WTC11 (cell line): ENCODE data around the gene GABRG3. TPM values are rescaled to one million over a fixed set of nuclear protein-coding genes. Genes with fewer than 3 reads are reported as not detected.
A peak's percentile ranks its signal among the peaks of the same experiment; 100 is the strongest.

Source experiments
- ATAC-seq: fragments of 200-7000 bp; cut with Tn5 transposase; 2 replicates; pipeline ENCODE4 v1.10.0; 2021; ENCODE audit warnings: mild to moderate bottlenecking, moderate library complexity
- CTCF ChIA-PET: fragments of 300-600 bp; sonication (Branson Sonifier 250); formaldehyde crosslinking; loops from one replicate; lab custom pipeline; 2021; ENCODE audit warnings: antibody characterized with exemption; lab: Charles Lee
- POLR2A ChIA-PET: fragments of 350-600 bp; sonication (Branson Sonifier 250); formaldehyde crosslinking; loops from one replicate; lab custom pipeline; 2021; ENCODE audit warnings: antibody characterized with exemption; lab: Charles Lee
- DNase-seq: peaks from one replicate; pipeline ENCODE4 v3.0.0; 2021; ENCODE audit warnings: low spot score
- H3K27ac Mint-ChIP-seq: 2 replicates; pipeline ENCODE4 v1.8.0; 2021; ENCODE audit warnings: mixed read lengths
- H3K27me3 Mint-ChIP-seq: 2 replicates; pipeline ENCODE4 v1.8.0; 2021; ENCODE audit warnings: low read depth, mild to moderate bottlenecking, moderate library complexity, mixed read lengths
- H3K36me3 Mint-ChIP-seq: 2 replicates; pipeline ENCODE4 v1.8.0; 2021; ENCODE audit warnings: mixed read lengths
- H3K4me1 Mint-ChIP-seq: 2 replicates; pipeline ENCODE4 v1.8.0; 2022; ENCODE audit warnings: mixed read lengths
- H3K4me3 Mint-ChIP-seq: 2 replicates; pipeline ENCODE4 v1.8.0; 2021; ENCODE audit warnings: mild to moderate bottlenecking, moderate library complexity, mixed read lengths
- H3K9me3 Mint-ChIP-seq: 2 replicates; pipeline ENCODE4 v1.8.0; 2021; ENCODE audit warnings: mixed read lengths
- ATF6 ChIP-seq: sonication (generic); formaldehyde crosslinking; IDR thresholded peaks from 2 replicates; pipeline ENCODE4 v1.8.1; 2023; ENCODE audit warnings: mild to moderate bottlenecking, missing genetic modification reagents
- CBFB ChIP-seq: sonication (generic); formaldehyde crosslinking; IDR thresholded peaks from 2 replicates; pipeline ENCODE4 v1.8.1; 2022; ENCODE audit warnings: mild to moderate bottlenecking, low read depth, missing genetic modification reagents
- CTCF ChIP-seq: fragments of 200-600 bp; IDR thresholded peaks from 2 replicates; pipeline ENCODE4 v1.8.0; 2022; ENCODE audit warnings: antibody characterized with exemption
- E2F1 ChIP-seq: sonication (generic); formaldehyde crosslinking; IDR thresholded peaks from 2 replicates; pipeline ENCODE4 v1.8.0; 2022; ENCODE audit warnings: mild to moderate bottlenecking, missing genetic modification reagents
- FOXJ3 ChIP-seq: sonication (generic); formaldehyde crosslinking; IDR thresholded peaks from 2 replicates; pipeline ENCODE4 v1.9.0; 2021; ENCODE audit warnings: missing genetic modification reagents, mild to moderate bottlenecking, borderline replicate concordance
- GABPB1 ChIP-seq: sonication (generic); formaldehyde crosslinking; IDR thresholded peaks from 2 replicates; pipeline ENCODE4 v1.8.1; 2023; ENCODE audit warnings: mild to moderate bottlenecking, missing genetic modification reagents
- GRHL2 ChIP-seq: fragments of 250-450 bp; sonication (Bioruptor Pico); IDR thresholded peaks from 2 replicates; pipeline ENCODE4 v1.8.0; 2022; ENCODE audit warnings: mild to moderate bottlenecking, moderate library complexity; ENCODE audit not compliant: insufficient replicate concordance, severe bottlenecking
- IRF1 ChIP-seq: sonication (generic); formaldehyde crosslinking; IDR thresholded peaks from 2 replicates; pipeline ENCODE4 v1.8.0; 2023; ENCODE audit warnings: missing genetic modification reagents
- IRF2 ChIP-seq: sonication (generic); formaldehyde crosslinking; IDR thresholded peaks from 2 replicates; pipeline ENCODE4 v1.8.0; 2022; ENCODE audit warnings: low read depth, missing genetic modification reagents, borderline replicate concordance
- JAZF1 ChIP-seq: fragments of 250-450 bp; sonication (Bioruptor Pico); IDR thresholded peaks from 2 replicates; pipeline ENCODE4 v1.9.0; 2021; ENCODE audit warnings: moderate library complexity, mild to moderate bottlenecking, inconsistent platforms
- JUN ChIP-seq: sonication (generic); formaldehyde crosslinking; IDR thresholded peaks from 2 replicates; pipeline ENCODE4 v1.8.0; 2023; ENCODE audit warnings: mild to moderate bottlenecking, missing genetic modification reagents
- KAT7 ChIP-seq: sonication (generic); formaldehyde crosslinking; IDR thresholded peaks from 2 replicates; pipeline ENCODE4 v1.8.1; 2023; ENCODE audit warnings: missing genetic modification reagents, mild to moderate bottlenecking, borderline replicate concordance
- NFATC4 ChIP-seq: fragments of 250-450 bp; sonication (Bioruptor Pico); IDR thresholded peaks from 2 replicates; pipeline ENCODE4 v1.9.0; 2021; ENCODE audit warnings: mild to moderate bottlenecking
- NFE2L1 ChIP-seq: sonication (generic); formaldehyde crosslinking; IDR thresholded peaks from 2 replicates; pipeline ENCODE4 v1.8.1; 2023; ENCODE audit warnings: missing genetic modification reagents
- SMAD4 ChIP-seq: sonication (generic); formaldehyde crosslinking; IDR thresholded peaks from 2 replicates; pipeline ENCODE4 v1.8.0; 2022; ENCODE audit warnings: mild to moderate bottlenecking, missing genetic modification reagents
- ZNF423 ChIP-seq: fragments of 250-450 bp; sonication (Bioruptor Pico); IDR thresholded peaks from 2 replicates; pipeline ENCODE4 v2.1.2; 2022; ENCODE audit warnings: mild to moderate bottlenecking, moderate library complexity
- total RNA-seq: library from RNA; stranded (reverse); gene quantifications from 3 replicates; pipeline ENCODE4 v1.2.3, GENCODE V29; 2021

GABRG3 gene
- total RNA-seq, 1 experiment from 2014 or later, result 0.72 TPM

- H3K4me3 Mint-ChIP-seq, result no peak overlapping the region
- ATAC-seq (no peak), DNase-seq (no peak)
- POLR2A ChIA-PET, result no interaction called here
- H3K27ac Mint-ChIP-seq, result no peak overlapping the region
- peaks cover 9% of the 10 kb centered on the region for H3K4me1 Mint-ChIP-seq
- CTCF ChIA-PET, result no interaction called here
- no peaks in the 10 kb centered on the region for H3K27me3 Mint-ChIP-seq
- no peak for TF ChIP-seq E2F1
- TF ChIP-seq JAZF1 (CRISPR knock-in tag), result no peak
- TF ChIP-seq KAT7 (CRISPR knock-in tag), result no peak
- TF ChIP-seq ATF6 (CRISPR knock-in tag), result no peak
- no peak for TF ChIP-seq CBFB (CRISPR knock-in tag)
- no peak for TF ChIP-seq GRHL2 (CRISPR knock-in tag)
- peaks cover 2% of the 10 kb centered on the region for H3K36me3 Mint-ChIP-seq
- H3K9me3 Mint-ChIP-seq, result peaks cover 7% of the 10 kb centered on the region
These were observed 470.1 kb downstream of the GABRG3 start for GRCh38 chr15:27441120-27441519.

- ChIA-PET CTCF (no interaction called here), POLR2A (no interaction called here)
- DNase-seq (no peak), ATAC-seq (no peak)
- Mint-ChIP-seq H3K4me1 (peaks cover 8% of the 10 kb centered on the region), H3K4me3 (no peak overlapping the region), H3K9me3 (peaks cover 9% of the 10 kb centered on the region), H3K36me3 (no peaks in the 10 kb centered on the region), H3K27ac (no peak overlapping the region), H3K27me3 (no peaks in the 10 kb centered on the region)
- TF ChIP-seq ZNF423 (no peak), IRF2 (no peak), IRF1 (CRISPR knock-in tag) (no peak)
These were observed 477.3 kb downstream of the GABRG3 start for GRCh38 chr15:27448234-27448633.

GRCh38 chr15:27448986-27449385 lies 478.0 kb downstream of the GABRG3 start:
- H3K9me3 Mint-ChIP-seq, result peaks cover 9% of the 10 kb centered on the region
- H3K27ac Mint-ChIP-seq, result no peak overlapping the region
- H3K36me3 Mint-ChIP-seq, result no peaks in the 10 kb centered on the region
- H3K4me1 Mint-ChIP-seq, result peaks cover 8% of the 10 kb centered on the region
- no peak for TF ChIP-seq NFATC4
- TF ChIP-seq JUN, result no peak
- no peak for TF ChIP-seq IRF1 (CRISPR knock-in tag)
- TF ChIP-seq CTCF, result no peak
- no peak for TF ChIP-seq E2F1
- TF ChIP-seq NFE2L1 (CRISPR knock-in tag), result no peak
- no peak for TF ChIP-seq SMAD4
- TF ChIP-seq FOXJ3 (CRISPR knock-in tag), result no peak
- TF ChIP-seq GABPB1 (CRISPR knock-in tag), result no peak
- no peak for TF ChIP-seq GRHL2 (CRISPR knock-in tag)
- TF ChIP-seq, all 79 proteins: peak for 0
- no peak for DNase-seq
- CTCF ChIA-PET, result no interaction called here
- H3K27me3 Mint-ChIP-seq, result no peaks in the 10 kb centered on the region
- H3K4me3 Mint-ChIP-seq, result no peak overlapping the region
- POLR2A ChIA-PET, result no interaction called here
- ATAC-seq, result peak; percentile 66; the same call in 1 of the 2 replicates
